Activated CD4-positive, CD25-positive, alpha-beta regulatory T cell treated with anti-CD3 and anti-CD28 coated beads, Interleukin-2, amount 50 U/mL, for 16 hours (primary cell): ENCODE measurements around the gene LHFPL2.
"Not testable (repeated sequence)": the region's sequence is repeated elsewhere in the genome, so short reads cannot be mapped to it uniquely, and the experiment has no call there.

Source experiments
- DNase-seq: peaks from one replicate; pipeline ENCODE4 v3.0.0-alpha.2; 2020; ENCODE audit warnings: low read depth, low spot score

LHFPL2 gene

DNA sequence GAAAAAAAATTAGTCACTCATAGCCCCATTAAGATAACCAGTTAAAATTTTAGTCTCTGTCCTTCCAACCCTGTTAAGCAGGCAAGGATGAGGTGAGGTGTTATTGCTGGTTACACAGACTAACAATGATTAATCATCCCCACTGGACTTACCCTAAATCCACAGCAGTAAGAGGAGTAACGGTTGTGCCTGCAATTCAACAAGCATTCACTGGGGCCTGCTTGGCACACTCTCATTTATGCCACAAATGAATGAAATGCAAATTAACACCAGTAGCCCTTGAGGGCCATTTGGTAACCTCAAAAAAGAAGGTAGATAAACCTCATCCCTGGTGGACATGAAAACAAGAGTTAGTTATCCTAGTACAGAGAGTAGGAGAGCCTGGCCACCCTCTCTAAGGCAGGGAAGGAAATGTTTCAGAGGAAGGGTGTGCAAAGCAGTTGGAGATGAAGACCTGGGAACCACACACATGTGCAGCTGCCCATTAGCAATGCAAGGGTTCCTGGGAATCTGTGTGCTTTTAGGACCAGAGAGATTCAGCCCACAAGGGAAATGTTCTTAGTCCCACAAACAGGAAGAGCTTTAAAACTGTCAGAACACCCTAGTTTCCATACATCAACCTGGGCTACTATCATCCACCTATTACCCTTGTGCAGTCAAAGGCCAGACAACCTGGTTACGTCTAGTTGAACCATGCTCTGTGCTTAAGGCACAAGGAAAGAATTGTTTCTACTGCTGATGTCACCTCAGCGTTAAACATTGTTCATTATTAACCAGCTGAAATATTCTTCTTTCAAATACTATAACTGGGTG, 7.7 kb downstream of the LHFPL2 start:
- no peak for DNase-seq

DNA sequence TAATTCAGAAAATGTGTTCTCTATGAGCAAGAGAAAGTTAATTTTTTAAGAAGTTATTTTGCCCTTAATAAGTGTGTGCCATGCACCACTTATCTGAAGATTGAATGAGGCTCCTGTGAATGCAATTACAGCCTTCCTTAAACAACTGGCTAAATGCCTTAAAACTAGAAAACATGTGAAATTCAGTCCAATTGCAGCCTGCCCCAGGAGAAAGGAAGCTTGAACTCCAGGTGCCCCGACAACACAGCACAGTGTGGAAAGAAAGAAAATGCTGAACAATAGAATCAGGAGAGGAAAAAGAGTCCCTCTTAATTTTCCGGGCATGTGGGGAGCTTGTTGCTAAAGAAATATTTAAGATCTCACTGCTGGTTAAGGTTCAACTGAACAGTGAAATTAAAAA, 8.8 kb downstream of the LHFPL2 start:
- DNase-seq = no peak

DNA sequence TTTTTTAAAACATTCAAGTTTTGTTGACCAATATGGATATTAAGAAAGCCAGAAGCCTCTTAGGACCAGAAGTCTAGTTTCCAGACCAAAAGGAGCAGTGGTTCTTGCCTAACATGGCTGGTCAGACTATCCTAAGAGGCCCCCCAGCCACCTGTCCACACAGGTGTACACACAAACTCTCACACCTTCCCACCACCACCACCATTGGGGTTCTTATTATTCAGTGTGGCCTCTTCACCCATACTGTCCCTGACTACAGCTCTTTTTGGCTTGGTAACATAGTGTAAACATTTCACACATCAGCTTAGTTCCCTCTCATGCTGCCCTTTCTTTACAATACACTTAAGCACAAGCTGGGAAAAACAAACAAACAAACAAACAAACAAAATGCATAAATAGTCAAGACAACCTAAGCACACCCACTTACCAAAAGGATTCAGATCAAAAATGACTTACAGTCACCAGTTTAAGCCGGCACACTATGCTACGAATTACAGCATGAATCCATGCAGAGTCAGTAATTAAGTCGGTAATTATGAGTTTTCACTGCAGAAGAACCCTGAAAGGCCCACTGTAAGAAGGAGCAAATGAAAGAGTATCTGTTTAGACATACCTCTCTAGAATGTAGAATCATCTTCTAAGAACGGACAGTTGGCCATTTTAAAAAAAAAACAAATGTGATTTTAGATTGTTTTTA, 9.5 kb downstream of the LHFPL2 start:
- no peak for DNase-seq

DNA sequence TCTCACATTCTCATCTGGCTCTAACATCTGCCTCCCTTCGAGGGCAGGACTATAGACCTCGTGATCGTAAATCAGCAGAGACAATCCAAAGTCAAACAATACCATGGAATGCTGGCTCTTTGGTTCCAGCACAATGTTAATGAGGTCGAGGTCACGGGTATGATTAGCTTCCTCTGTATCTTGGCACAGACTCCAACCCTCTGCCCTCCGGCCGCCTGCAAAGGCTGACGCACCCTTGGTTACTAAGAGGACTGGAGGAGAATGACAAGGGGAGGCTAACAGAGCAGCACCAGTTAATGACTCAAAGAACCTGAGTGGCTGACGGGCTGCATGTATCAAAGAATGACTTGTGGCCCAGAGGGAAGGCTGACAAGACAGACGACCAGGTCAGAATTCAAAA, 10.1 kb downstream of the LHFPL2 start:
- no peak for DNase-seq

DNA sequence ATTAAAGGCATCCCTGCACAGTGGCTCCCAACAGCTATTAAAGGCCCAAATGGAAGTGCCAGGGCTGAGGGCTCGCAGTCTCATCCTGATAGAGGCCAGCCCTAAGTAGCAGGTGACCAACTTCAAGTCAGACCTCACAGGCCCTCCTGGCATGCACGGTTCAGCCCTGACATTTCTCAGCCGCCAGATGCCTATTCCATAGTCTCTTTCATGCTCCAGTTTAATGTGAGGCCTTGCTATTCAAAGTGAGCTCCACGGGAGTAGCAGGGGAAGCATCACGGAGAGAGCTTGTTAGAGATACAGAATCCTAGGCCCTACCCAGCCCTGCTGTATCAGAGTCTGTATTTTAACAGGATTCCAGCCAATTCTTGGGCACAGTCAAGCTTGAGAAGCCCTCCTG, 11.1 kb downstream of the LHFPL2 start:
- DNase-seq = no peak

DNA sequence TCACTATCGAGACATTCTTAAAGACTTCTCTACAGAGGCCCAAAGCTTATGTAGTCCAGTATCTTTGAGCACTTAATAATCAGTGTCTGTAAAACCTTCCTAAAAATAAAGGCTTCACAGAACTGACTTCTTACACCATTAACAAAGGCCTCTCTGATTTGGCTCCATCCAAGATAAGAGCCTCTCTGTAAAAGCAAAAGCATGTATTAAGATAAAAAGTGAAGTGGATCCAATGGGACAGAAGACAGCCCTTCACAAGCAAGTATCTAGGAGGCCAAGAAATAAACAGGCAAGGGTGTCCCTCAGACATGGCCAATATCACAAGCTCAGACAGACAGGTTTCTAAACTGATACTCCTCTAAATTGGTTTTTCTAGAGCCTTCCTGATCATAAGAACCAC, 11.9 kb downstream of the LHFPL2 start:
- no peak for DNase-seq

DNA sequence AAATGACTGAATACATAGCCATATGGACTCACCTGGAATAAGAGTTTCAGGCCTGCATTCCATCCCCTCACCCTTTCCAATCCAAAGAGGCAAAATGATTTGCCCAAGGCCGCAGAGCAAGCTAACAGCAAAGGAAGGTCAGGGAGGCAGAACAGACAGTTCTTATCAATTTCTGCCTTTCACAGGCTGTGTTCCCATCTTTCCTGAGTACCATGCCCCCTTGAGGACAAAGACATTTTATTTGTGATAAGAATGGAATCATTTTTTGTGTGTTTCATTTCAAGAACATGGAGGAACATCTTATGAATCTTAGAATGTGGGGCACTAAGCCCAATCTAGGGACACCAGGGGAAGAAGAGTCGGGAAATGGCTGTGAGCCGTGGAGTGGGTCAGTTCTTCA, 13.9 kb downstream of the LHFPL2 start:
- DNase-seq = no peak

DNA sequence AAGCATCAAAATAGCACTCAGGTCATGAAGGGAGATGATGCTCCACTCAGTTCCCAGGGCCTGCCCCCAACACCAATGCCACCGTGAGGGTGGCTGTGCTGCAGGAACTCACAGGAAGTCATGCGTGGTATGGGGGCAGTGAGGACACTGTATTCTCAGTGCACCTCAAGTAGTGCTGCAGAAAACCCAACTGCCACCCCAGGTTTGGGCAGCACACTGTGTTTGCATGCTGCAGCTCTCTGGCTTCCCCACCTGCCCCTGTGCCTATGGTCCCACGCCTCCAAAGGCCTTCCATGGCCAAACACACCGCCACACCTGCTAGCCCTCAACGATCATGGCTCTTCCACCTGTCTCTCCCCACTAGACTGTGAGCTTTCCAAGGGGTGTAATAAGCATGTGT, 14.3 kb downstream of the LHFPL2 start:
- no peak for DNase-seq

DNA sequence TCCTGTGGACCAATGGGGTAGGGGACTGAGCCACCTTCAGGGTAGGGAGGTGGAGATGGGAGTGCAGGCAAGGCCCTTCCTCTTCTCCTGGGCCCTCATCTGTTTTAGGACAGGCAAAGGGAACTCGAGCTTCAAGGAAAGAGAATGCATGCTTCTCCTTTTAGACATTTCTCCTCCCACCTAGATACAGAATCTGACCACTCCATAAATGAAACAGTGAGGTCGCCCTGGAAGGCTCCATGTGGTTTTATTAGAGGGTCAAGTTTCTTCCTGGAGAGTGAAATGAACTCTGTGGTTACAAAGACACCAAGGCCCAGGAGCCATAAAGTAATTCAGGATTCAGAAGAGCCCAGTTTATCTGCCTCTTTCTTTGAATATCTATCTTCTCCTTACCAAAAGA, 14.9 kb downstream of the LHFPL2 start:
- DNase-seq = no peak

DNA sequence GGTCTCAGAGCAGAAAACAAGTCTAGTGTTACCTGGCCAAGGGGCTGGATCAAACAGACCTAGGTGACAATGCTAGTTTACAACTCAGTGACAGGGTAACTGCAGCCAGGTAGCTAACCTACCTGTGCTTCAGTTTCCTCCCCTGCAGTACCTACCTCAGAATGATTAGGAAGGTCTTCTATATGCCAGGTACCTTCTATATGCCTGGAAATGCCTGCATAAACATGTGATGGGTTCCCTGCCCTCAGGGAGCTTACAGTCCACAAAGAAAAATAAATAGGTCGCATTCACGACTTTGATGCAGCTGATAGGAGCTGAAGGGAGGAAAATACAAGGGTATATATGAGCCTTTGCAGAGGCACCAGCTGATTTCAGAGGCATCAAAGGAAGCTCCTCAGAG, 16.1 kb downstream of the LHFPL2 start:
- no peak for DNase-seq

DNA sequence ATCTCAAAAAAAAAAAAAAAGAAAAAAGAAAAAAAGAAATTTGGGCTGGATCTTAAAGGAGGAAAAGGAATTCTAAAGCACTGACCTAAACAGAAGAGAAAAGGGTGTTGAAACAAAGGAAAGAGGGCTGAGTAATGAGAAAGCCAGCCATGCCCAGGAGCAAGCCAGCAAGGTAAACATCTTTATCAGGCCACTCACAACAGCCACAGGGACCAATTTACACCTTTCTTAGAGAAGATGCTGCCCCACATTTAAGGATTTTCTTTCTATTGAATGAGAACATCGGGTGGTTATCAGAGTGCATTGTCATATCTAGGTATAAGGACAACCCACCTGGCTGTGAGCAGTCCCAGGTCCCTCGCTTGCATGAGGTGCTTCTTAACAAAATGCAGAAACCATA, 16.6 kb downstream of the LHFPL2 start:
- no peak for DNase-seq

DNA sequence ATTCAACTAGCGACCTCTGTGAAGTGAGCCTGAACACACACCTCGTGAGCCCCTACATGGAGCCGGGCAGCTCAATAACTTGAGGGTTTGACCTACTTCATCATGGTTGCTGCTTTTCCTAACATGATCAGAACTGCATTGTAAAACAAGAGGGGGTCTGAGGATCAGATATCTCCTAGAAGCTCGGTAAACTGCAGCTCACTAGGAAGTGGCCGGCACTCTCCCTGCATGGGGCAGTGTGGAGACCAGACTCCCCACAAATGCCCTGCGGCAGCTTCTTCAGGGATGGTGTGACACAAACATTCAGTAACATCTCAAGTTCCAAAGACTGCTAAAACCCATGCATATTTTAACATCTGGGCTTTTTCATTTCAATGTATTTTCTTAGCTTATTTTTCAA, 18.5 kb downstream of the LHFPL2 start:
- DNase-seq = no peak

DNA sequence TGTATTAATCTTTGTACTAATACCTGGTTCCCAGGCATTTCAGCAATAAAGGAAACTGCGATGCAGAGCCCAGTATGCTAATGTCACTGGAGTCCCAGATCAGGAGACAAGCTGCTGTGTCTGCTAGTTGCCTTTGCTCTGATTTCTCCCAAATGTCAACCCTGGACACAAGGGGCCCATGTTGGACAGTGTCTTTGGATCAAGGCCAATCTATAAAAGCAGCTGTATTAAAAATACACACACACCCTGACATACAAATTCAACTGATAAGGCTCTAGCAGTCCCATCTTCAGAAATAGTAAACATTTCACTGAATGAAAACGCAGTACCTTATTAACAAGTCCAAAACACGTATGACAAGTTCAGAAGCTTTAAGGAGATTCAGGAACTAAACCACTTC, 18.9 kb downstream of the LHFPL2 start:
- DNase-seq = no peak

DNA sequence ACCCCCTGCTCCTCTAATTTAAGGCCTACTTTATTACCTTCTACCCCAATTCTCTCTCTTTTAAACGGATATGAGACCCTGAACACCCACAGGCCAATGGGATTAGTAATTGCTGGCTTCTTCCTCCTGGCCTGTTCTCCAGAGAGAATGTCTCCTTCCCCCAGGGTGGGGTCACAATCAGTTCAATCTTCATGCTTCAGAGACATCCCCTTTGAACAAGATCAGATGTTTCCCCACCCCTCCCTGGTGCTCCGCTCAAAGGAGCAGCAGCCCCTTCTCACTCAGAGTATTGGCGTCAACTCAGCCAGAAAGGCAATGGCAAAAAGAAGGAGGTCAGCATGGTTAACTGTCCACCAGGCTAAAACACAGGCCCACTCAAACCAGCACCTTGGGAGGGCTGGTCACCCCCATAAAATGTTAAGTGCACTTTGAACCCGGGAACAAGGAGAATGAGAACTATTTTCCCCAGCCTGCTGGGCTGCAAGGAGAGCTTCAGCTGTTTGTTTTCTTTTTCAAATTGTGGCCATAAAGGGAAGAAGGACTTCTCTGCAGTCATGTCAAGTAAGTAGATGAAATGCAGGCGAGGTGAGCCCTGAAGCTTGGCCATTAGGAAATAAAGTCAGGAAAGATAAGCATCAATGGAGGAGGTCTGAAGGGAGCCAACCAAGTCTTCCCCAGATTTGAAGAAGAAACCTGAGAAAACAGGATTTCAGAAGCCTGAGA, 20.1 kb downstream of the LHFPL2 start:
- no peak for DNase-seq

DNA sequence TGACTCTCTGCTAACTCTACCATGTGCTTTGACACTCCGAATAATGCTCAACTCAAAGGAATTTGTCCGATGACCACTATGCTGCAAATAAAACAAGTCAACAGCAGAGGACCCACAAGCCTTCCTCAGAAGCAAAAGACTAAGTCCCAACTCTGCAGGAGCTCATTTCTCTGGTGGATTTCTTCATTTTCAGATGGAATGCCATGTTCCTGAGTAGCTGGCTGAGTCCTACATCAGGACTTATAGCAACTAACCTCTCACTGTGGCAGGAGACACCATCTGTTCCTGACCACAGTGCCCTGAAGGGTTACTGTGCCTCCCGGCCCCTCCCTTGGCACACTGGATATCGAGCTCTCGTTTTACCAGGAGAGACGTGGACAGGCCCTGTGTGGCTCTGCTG, 20.8 kb downstream of the LHFPL2 start:
- no peak for DNase-seq

DNA sequence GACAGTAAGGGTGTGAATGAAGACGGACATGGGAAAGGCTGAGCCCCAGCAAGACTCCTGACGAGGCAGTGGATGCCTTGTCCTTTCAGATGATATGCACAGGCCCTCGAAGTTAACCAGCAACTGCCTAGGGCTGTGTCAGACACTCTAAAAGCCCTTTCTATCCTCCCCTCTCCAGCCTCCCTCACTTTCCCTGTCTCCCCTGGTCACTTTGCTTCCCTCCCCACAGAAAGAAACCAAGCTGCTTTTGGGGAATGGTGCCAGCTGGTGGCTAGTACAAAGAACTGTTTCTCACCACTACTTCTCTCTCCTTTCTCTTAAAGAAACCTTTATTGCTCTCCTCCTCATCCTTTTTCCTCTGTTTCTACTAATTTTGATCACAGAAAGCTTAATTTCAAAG, 21.4 kb downstream of the LHFPL2 start:
- no peak for DNase-seq

DNA sequence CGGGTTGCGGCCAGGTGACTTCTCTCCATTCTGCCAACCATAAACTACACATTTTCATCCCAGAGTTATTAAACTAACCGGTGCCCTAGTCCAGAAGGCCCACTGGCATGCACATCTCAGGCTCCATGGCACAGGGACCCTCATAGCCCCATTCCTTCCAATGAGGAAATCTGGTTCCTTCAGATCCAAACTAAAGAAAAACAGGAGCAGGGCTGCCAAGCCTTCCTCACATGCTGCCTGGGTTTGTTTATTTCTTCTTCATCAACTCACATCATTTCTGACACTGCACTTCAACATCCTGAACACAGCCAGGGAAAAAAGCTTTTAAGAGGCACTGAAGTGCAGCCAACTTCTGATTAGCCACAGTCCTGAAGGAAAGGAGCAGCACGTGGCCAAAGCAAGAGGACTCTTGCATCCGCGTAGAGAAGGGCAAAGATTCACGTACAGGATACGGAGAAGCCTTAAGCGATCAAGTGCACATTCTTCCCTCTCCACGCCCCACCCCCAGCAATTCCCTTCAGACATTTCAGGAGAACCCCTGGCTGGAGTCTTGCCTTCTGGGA, 22.5 kb downstream of the LHFPL2 start:
- DNase-seq = no peak

DNA sequence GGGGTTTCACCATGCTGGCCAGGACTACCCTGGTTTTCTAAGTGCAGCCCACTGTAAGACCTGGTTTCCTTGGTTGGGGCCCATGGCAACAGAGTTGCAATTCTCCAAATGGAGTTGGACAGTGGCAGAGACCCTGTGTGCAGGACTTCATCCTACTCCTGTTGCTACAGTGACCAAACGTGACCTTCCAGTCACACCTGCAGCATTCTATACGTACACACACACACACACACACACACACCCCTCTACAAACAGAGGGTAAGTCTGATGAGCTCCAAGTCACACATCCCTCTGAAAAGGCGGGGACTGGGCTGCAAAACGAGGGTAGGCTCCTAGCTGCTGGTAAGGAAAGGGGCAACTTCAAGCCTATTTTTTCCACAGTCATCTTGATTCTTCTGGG, 23.6 kb downstream of the LHFPL2 start:
- no peak for DNase-seq

DNA sequence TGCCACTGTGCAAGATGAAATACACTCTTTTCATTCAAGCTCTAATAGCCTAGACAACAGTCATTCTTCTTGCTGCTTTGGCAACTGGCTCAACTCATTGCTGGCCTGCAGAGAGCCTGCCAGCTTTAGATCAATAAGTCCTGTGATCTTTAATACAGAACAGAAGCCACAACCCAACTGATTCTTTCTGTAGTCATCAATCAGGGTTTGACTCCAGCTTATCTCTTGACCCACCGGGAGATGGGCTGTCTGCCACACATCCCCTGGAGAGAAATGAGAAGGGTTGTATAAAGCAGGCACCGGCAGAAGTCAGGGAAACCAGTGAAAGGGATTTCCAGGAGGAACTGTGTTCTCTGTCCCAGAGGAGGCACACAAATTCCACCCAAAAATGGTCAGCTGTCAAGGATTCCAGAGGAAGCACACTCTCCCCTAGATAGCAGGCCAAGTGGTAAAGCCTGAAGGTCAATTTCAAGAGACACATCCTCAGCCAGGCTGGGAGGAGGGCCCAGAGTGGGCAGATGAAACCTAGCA, 24.5 kb downstream of the LHFPL2 start:
- DNase-seq = no peak

DNA sequence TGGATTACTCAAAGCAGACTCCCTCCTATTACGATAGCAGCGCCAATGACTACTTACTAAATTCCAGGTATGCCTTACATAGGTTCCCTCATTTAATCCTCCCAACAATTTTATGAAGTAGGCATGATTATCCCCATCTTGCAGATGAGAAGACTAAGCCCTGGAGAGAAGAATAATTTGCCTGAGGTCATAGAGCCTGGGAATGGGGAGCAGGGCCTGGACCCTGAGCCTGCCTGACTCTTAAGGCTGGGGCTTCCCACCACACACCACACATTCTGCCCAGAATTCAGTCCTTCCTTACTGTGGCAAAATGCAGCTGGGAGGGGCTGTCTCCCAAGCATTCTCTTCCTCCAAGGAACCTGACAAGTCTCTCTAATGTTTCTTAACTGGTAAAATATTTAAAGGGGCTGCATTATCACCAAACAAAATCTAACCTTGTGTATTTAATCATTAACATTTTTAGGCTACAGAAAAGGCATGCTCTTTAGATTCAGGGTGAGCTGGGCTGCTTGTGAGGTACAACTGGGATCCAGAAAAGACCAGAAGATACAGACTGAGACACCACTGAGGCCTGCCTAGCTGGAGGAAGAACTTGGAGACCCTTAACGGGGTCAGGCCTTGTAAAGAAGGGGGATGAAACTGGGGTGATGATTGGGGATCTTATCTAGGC, 26.1 kb downstream of the LHFPL2 start:
- no peak for DNase-seq

DNA sequence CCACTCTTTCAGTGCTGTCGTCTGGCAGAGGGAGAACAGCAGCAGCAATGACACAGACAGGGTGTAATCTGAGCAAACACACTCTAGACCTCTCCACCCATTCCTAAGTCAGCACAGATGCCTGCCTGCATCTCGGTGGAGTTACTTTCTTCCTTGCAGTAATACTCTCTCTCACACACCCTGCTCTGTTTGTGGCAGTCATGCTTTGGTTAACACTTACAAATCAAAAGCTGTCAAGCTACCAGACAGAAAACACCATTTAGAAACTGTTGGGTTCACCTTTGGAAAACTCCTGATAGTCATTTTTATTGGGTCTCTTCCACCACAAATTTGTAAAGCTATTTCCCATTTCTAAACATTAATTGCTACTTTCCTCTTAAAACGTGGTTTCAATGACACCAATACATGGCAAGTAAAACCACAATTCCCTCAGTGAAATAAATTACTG, 27.3 kb downstream of the LHFPL2 start:
- DNase-seq = no peak

DNA sequence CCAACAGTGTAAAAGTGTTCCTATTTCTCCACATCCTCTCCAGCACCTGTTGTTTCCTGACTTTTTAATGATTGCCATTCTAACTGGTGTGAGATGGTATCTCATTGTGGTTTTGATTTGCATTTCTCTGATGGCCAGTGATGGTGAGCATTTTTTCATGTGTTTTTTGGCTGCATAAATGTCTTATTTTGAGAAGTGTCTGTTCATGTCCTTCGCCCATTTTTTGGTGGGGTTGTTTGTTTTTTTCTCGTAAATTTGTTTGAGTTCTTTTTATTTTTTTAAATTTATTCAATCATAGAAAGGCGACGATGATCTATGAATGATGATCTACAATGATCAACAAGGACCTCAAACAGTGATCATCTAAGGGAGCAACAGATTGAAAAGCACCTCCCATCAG, 28.5 kb downstream of the LHFPL2 start:
- not testable (repeated sequence) for DNase-seq
